NCI-H345 treated with DMSO at 0.1 percent for 48 hours (cell line): ENCODE results near the gene P2RY6.

Experiments used
- DNase-seq: peaks from one replicate; lab custom pipeline; 2025; ENCODE audit not compliant: unreplicated experiment; lab: John Stamatoyannopoulos, UW

The P2RY6 gene

GRCh38 chr11:73236854-73237253 is 35.3 kb upstream of the P2RY6 start:
- peak; percentile 17 for DNase-seq

DNA sequence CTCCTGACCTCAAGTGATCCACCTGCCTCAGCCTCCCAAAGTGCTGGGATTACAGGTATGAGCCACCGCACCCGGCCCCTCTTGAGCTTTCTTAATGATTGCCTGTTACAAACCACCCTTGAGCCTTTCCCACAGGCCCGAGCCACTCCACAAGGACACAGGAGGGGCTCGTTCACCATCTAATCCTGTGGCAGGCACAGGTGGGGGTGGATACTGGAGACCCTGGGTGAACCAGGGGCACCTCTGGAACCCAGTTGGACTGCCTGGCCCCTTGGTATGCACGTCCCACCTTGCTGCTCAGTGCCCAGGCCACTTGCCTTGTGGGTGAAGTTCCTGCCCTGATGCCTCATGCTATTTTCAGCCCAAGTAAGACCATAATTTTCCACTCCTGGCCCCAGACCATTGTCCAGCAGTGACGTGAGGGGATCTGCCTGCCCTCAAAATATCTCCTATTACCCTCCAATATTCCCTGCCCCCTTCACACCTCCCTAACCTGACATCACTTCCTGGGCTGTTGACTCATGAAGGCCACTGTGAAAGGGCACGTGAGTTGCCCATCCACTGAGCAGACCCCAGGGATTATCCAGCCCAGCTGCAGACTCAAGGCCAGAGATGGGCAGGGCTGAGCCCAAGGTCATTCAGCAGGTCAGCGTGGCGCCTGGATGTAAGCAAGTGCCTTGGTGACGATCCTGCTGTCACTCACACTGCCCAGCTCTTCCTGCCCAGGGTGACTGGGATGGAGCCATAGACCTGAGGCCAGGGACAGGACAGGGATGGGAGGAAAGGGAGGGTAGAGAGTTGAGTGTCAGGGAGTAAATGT is 34.5 kb upstream of the P2RY6 start:
- no peak for DNase-seq

GRCh38 chr11:73239111-73239521 is 33.0 kb upstream of the P2RY6 start:
- DNase-seq: no peak

- DNase-seq: no peak
Observed at GRCh38 chr11:73239571-73240189, 32.5 kb upstream of the P2RY6 start.

- DNase-seq: no peak
Observed at GRCh38 chr11:73240190-73240781, 31.9 kb upstream of the P2RY6 start.

GRCh38 chr11:73241300-73241699 is 30.8 kb upstream of the P2RY6 start:
- DNase-seq: no peak

- DNase-seq: no peak
Observed at GRCh38 chr11:73242251-73243092, 29.7 kb upstream of the P2RY6 start.

DNA sequence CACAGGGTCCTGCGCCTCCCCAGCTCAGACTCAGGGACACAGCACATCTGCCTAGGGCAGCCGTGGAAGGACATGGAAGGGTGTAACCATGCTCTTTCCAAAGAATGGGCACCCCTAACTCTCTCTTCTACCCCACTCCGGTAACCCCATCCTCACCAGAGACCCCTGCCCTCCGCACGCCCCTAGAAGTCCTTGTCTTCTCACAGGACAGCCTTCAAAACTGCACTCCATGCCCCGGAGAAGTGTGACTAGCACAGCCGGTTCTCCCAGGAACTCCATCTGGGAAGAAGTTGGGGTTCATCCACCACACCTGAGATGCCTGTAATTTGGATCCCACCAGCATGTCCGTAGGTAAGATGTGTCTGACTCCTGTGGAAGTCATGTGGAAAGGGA is 29.0 kb upstream of the P2RY6 start:
- DNase-seq: no peak

DNA sequence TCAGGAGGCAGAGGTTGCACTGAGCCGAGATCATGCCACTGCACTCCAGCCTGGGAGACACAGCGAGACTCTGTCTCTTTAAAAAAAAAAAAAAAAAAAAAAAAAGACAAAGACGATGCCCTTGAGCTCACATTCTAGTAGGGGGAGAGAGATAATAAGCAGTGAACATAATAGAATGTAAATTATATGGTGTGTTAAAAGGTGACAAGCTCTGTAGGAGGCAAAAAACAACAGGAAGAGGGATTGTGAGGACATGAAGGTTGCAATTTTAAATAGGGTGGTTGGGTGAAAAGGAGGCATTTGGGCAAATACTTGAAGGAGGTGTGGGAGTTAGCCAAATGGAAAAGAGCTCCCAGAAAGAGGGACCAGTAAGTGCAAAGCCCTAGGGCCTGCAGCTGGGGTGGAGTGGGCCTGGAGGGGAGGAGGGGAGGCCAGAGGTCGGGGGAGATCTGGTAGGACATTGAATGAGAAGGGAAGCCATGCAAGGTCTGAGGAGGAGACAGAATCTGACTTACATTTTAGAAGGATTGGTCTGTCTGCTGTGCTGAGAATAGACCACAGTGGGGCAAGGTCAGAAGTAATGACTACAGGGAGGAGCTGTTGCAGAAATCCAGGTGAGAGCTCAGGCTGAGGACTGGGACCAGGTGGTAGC is 27.4 kb upstream of the P2RY6 start:
- DNase-seq: no peak

- DNase-seq: no peak
Observed at GRCh38 chr11:73245461-73245860, 26.7 kb upstream of the P2RY6 start.

- DNase-seq: no peak
Observed at GRCh38 chr11:73246303-73246702, 25.8 kb upstream of the P2RY6 start.

DNA sequence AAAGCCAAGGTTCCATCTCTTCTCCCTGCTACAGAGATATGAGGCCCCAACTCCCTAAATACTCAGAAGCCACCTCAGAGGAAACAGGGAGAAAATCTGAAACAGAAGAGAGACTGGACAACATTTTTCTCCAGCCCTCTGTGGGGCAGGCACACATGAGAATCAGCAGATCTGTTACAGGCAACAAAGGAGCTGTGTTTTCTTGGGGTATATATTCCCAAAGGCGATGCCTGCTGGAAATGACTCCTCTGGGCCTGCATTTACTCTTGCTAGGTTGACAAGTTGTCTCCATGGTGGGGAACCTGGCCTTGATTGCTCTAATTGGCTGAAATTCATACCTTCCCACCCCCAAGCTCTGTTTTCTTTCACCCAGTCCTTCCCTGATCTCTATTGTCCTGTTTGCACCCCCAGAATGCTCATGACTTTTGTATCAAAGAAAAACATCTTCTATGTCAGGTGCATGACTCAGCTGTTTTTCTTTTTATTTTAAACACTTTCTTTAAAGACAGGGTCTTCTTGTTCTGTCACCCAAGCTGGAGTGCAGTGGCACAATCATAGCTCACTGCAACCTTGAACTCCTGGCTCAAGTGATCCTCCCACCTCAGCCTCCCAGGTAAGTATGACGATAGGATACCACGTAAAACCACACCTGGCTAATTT is 23.5 kb upstream of the P2RY6 start:
- no peak for DNase-seq

DNA sequence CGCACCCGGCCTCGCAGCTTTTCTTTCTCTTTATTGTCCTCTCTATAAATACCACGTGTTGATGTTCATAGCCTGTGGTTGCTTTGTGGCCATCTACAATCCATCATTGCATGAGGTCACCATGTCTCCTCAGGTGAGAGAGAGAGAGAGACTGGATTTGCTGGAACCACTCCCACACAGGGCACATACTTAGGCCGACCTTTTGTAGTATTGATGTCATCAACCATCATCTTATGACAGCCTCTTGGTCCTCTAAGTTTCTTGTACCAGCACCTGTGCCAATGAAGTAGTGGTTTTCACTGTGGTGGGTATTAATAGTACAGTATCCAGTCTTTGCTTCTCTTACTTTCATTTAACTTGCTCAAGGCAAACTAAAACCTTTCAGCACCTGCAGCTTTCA is 22.8 kb upstream of the P2RY6 start:
- no peak for DNase-seq

GRCh38 chr11:73249853-73250783 is 22.0 kb upstream of the P2RY6 start:
- no peak for DNase-seq

DNA sequence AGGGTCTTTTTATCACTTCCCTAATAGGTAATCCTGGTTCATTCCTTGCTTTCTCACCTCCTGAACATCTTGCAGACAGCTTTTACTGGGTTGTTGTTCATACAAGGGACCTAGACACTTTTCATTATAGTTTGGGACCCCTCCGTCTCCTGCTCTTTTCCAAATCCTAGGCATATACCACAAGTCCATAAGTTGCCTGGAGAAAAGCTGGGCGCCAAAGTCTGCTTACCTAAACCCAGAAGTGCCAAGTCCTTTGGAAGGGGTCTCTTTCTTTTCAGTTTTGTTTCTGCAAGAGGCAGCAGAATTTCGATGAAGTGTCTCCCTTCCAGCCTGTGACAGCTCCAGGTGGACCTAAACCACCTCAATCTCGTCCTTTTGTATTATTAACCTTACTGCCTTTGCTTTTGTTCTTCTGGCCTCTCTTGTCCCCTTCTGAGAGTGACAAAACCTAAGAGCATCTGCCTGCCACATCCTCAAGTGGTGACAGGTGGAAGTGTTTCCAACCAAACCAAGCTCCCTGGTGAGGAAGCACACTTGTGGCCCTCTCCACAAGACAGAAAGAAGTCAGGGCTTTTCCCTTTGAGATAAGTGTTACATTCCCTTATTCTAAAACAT is 19.5 kb upstream of the P2RY6 start:
- peak; percentile 32 for DNase-seq

GRCh38 chr11:73257342-73258103 is 14.6 kb upstream of the P2RY6 start:
- no peak for DNase-seq

- no peak for DNase-seq
Observed at GRCh38 chr11:73258104-73259035, 13.8 kb upstream of the P2RY6 start.
